Liver (tissue), 9 donors: Measurements from ENCODE around the gene CUL2. TPM values are rescaled to one million over a fixed set of nuclear protein-coding genes. Genes with fewer than 3 reads are reported as not detected.

Experiments used
- DNase-seq: peaks from one replicate; pipeline ENCODE4 v3.0.0-alpha.2; 2017; ENCODE audit warnings: low spot score
- H3K27ac ChIP-seq, 2 donors: one replicate each; pipeline ENCODE4 v1.7.0; 2013; ENCODE audit warnings: inconsistent platforms in 2 of 2, low read length in 2 of 2, control low read depth in 1 of 2, low read depth in 1 of 2, mild to moderate bottlenecking in 1 of 2
- H3K27me3 ChIP-seq, 4 donors: one replicate each; pipeline versions ENCODE4 v1.6.1 to v1.7.0; 2013; ENCODE audit warnings: low read length in 3 of 4, inconsistent platforms in 1 of 4, mild to moderate bottlenecking in 1 of 4, moderate library complexity in 1 of 4; ENCODE audit not compliant: control insufficient read depth in 4 of 4, insufficient read depth in 4 of 4
- H3K36me3 ChIP-seq, 4 donors: one replicate each; pipeline versions ENCODE4 v1.6.1 to v1.7.0; 2013; ENCODE audit warnings: low read length in 3 of 4, mild to moderate bottlenecking in 3 of 4, low read depth in 1 of 4, moderate library complexity in 1 of 4; ENCODE audit not compliant: control insufficient read depth in 4 of 4, insufficient read depth in 3 of 4
- H3K4me1 ChIP-seq, 4 donors: one replicate each; pipeline versions ENCODE4 v1.6.1 to v1.7.0; 2013; ENCODE audit warnings: low read length in 3 of 4, mild to moderate bottlenecking in 3 of 4, moderate library complexity in 1 of 4; ENCODE audit not compliant: control insufficient read depth in 4 of 4, insufficient read depth in 4 of 4
- H3K4me3 ChIP-seq, 3 donors: one replicate each; pipeline versions ENCODE4 v1.6.1 to v1.7.0; 2013; ENCODE audit warnings: low read length in 3 of 3, control low read depth in 1 of 3, low read depth in 1 of 3, mild to moderate bottlenecking in 1 of 3
- H3K9ac ChIP-seq, 2 donors: one replicate each; pipeline ENCODE4 v1.7.0; 2013; ENCODE audit warnings: low read length in 2 of 2, mild to moderate bottlenecking in 2 of 2, moderate library complexity in 2 of 2, control low read depth in 1 of 2, low read depth in 1 of 2
- H3K9me3 ChIP-seq, 4 donors: one replicate each; pipeline versions ENCODE4 v1.6.1 to v1.7.0; 2013; ENCODE audit warnings: low read length in 3 of 4; ENCODE audit not compliant: control insufficient read depth in 4 of 4
- CTCF ChIP-seq: fragments of 150-350 bp; IDR thresholded peaks from 2 replicates; pipeline ENCODE4 v1.5.1; 2017; ENCODE audit warnings: improper control_type of control experiment, low read depth, low read length; ENCODE audit not compliant: missing input control
- EGR1 ChIP-seq, 2 donors: IDR thresholded peaks; 2 replicates each; pipeline ENCODE4 v1.6.1; 2016 to 2018; ENCODE audit warnings: antibody characterized with exemption in 2 of 2, low read depth in 2 of 2
- FOXA1 ChIP-seq: IDR thresholded peaks from 2 replicates; pipeline ENCODE4 v1.6.1; 2016; ENCODE audit warnings: antibody characterized with exemption
- FOXA2 ChIP-seq: IDR thresholded peaks from 2 replicates; pipeline ENCODE4 v1.6.1; 2016; ENCODE audit warnings: antibody characterized with exemption
- HNF4G ChIP-seq: IDR thresholded peaks from 2 replicates; pipeline ENCODE4 v1.6.1; 2016; ENCODE audit warnings: antibody characterized with exemption
- JUND ChIP-seq, 2 donors: IDR thresholded peaks; 2 replicates each; pipeline ENCODE4 v1.6.1; 2016; ENCODE audit warnings: antibody characterized with exemption in 2 of 2
- NR2F2 ChIP-seq: IDR thresholded peaks from 2 replicates; pipeline ENCODE4 v1.6.1; 2016; ENCODE audit warnings: antibody characterized with exemption
- RAD21 ChIP-seq, 2 donors: IDR thresholded peaks; 2 replicates each; pipeline ENCODE4 v1.6.1; 2016; ENCODE audit warnings: antibody characterized with exemption in 2 of 2, mild to moderate bottlenecking in 2 of 2
- RXRA ChIP-seq, 2 donors: IDR thresholded peaks; 2 replicates each; pipeline ENCODE4 v1.6.1; 2017 to 2018; ENCODE audit warnings: antibody characterized with exemption in 2 of 2, mild to moderate bottlenecking in 1 of 2
- TAF1 ChIP-seq: conservative IDR thresholded peaks from 2 replicates; pipeline ENCODE4 v1.6.1; 2016; ENCODE audit warnings: antibody characterized with exemption, mild to moderate bottlenecking
- YY1 ChIP-seq: IDR thresholded peaks from 2 replicates; pipeline ENCODE4 v1.6.1; 2016; ENCODE audit warnings: antibody characterized with exemption, mild to moderate bottlenecking
- WGBS: extraction: QIAGEN DNeasy Blood & Tissue Kit; methylation state at CpG from one replicate; pipeline ENCODE4 v1.1.7; 2013; 5-methylcytosine and 5-hydroxymethylcytosine counted together
- polyA plus RNA-seq, 2 donors: library from polyadenylated mRNA; stranded (reverse) in 1 of 2; unstranded in 1 of 2; fragments of 200-250 nt in 1 of 2; fragments of >200 nt in 1 of 2; fragmentation: Nextera tagmentation in 1 of 2; extraction: Ambion mirVana in 1 of 2; gene quantifications; one replicate each; pipeline versions ENCODE4 v1.2.1 to v1.2.3, GENCODE V29; 2013 to 2015
- total RNA-seq, 2 donors: library from RNA; depleted of rRNA; stranded (reverse); fragments of >200 nt; gene quantifications; one replicate each; pipeline ENCODE4 v1.2.3, GENCODE V29; 2014
- TF ChIP-seq, protein P1 (sequence below): IDR thresholded peaks from 2 replicates; pipeline ENCODE4 v1.6.1; 2016; ENCODE audit warnings: antibody characterized with exemption
- TF ChIP-seq, protein P2 (sequence below): IDR thresholded peaks from 2 replicates; pipeline ENCODE4 v1.6.1; 2016; ENCODE audit warnings: antibody characterized with exemption, mild to moderate bottlenecking
- donor health status: healthy.
- donor health status: healthy.
- donor health status: healthy.
- donor health status: healthy.
- donor health status: healthy.

CUL2 gene
- total and polyA plus RNA-seq, 4 donors = 8.6 to 14.1 (median 12.1) TPM

DNA sequence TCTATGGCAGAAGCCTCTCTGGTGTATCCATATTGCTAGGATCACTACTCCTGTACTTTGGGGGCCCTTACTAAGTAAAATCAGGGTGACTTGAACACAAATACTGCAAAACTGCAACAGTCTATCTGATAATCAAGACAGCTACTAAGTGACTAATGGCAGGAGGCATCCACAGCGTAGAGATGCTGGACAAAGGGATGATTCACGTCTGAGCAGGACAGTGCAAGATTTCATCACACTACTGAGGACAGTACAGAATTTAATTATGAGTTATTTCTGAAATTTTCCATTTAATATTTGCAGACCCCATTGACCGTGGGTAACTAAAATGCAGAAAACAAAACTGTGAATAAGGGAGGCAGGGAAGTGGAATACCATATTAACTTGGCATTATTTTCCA lies 10.4 kb downstream of the CUL2 start:
- no peak overlapping the region for H3K9ac ChIP-seq
- no peak for DNase-seq
- H3K36me3 ChIP-seq = no peaks in the 10 kb centered on the region
- no peak overlapping the region for H3K27ac ChIP-seq
- TF ChIP-seq, protein P1, sequence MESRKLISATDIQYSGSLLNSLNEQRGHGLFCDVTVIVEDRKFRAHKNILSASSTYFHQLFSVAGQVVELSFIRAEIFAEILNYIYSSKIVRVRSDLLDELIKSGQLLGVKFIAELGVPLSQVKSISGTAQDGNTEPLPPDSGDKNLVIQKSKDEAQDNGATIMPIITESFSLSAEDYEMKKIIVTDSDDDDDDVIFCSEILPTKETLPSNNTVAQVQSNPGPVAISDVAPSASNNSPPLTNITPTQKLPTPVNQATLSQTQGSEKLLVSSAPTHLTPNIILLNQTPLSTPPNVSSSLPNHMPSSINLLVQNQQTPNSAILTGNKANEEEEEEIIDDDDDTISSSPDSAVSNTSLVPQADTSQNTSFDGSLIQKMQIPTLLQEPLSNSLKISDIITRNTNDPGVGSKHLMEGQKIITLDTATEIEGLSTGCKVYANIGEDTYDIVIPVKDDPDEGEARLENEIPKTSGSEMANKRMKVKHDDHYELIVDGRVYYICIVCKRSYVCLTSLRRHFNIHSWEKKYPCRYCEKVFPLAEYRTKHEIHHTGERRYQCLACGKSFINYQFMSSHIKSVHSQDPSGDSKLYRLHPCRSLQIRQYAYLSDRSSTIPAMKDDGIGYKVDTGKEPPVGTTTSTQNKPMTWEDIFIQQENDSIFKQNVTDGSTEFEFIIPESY = no peak
- no peak for TF ChIP-seq CTCF
- WGBS = 85% methylated on average over 3 of the region's 3 CpGs
- no peaks in the 10 kb centered on the region for H3K4me1 ChIP-seq
- no peak overlapping the region for H3K4me3 ChIP-seq
- peaks cover 0 to 6% (median 0%) of the 10 kb centered on the region in 4 donors for H3K9me3 ChIP-seq
- no peaks in the 10 kb centered on the region for H3K27me3 ChIP-seq

GRCh38 chr10:35079265-35079664 lies 10.9 kb downstream of the CUL2 start:
- Histone ChIP-seq H3K4me3 (no peak overlapping the region), H3K27ac (no peak overlapping the region), H3K9me3 (peaks cover 0 to 6% (median 0%) of the 10 kb centered on the region in 4 donors), H3K36me3 (no peaks in the 10 kb centered on the region), H3K4me1 (no peaks in the 10 kb centered on the region), H3K9ac (no peak overlapping the region), H3K27me3 (no peaks in the 10 kb centered on the region)
- TF ChIP-seq FOXA2 (no peak), TAF1 (no peak), HNF4G (no peak), CTCF (no peak), NR2F2 (no peak), RAD21 (IDR thresholded peaks at IDR 0.05) (no peak)
- TF ChIP-seq, protein P1 = no peak
- no peak for DNase-seq
- 97% methylated on average over 4 of the region's 4 CpGs for WGBS

- no peak for DNase-seq
- Histone ChIP-seq H3K4me3 (no peak overlapping the region), H3K4me1 (no peaks in the 10 kb centered on the region), H3K9me3 (no peaks in the 10 kb centered on the region), H3K27ac (no peak overlapping the region), H3K36me3 (peaks cover 0 to 4% (median 0%) of the 10 kb centered on the region in 4 donors), H3K27me3 (no peaks in the 10 kb centered on the region), H3K9ac (no peak overlapping the region)
- 98% methylated on average over 3 of the region's 3 CpGs for WGBS
- TF ChIP-seq JUND (IDR thresholded peaks at IDR 0.05) (no peak), YY1 (no peak), FOXA1 (no peak), HNF4G (no peak), RXRA (IDR thresholded peaks at IDR 0.05) (no peak), TAF1 (no peak), FOXA2 (no peak), EGR1 (IDR thresholded peaks at IDR 0.05; ENCODE audit: low read depth in 2 of 2) (no peak)
- TF ChIP-seq, protein P2, sequence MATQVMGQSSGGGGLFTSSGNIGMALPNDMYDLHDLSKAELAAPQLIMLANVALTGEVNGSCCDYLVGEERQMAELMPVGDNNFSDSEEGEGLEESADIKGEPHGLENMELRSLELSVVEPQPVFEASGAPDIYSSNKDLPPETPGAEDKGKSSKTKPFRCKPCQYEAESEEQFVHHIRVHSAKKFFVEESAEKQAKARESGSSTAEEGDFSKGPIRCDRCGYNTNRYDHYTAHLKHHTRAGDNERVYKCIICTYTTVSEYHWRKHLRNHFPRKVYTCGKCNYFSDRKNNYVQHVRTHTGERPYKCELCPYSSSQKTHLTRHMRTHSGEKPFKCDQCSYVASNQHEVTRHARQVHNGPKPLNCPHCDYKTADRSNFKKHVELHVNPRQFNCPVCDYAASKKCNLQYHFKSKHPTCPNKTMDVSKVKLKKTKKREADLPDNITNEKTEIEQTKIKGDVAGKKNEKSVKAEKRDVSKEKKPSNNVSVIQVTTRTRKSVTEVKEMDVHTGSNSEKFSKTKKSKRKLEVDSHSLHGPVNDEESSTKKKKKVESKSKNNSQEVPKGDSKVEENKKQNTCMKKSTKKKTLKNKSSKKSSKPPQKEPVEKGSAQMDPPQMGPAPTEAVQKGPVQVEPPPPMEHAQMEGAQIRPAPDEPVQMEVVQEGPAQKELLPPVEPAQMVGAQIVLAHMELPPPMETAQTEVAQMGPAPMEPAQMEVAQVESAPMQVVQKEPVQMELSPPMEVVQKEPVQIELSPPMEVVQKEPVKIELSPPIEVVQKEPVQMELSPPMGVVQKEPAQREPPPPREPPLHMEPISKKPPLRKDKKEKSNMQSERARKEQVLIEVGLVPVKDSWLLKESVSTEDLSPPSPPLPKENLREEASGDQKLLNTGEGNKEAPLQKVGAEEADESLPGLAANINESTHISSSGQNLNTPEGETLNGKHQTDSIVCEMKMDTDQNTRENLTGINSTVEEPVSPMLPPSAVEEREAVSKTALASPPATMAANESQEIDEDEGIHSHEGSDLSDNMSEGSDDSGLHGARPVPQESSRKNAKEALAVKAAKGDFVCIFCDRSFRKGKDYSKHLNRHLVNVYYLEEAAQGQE = no peak
- TF ChIP-seq, protein P1 = no peak
These were observed 14.9 kb downstream of the CUL2 start for GRCh38 chr10:35075228-35075627.
